Fibroblast of lung (primary cell): ENCODE measurements around the gene UGT1A10. TPM values are rescaled to one million over a fixed set of nuclear protein-coding genes. Genes with fewer than 3 reads are reported as not detected.
A peak's percentile ranks its signal among the peaks of the same experiment; 100 is the strongest.
"Not testable (repeated sequence)": the region's sequence is repeated elsewhere in the genome, so short reads cannot be mapped to it uniquely, and the experiment has no call there.

Source experiments
- DNase-seq, 2 donors: peaks; one replicate each; pipeline versions ENCODE4 v3.0.0 to v3.0.0-alpha.2; 2010; ENCODE audit warnings: low read depth in 2 of 2
- H2AFZ ChIP-seq: 2 replicates; pipeline ENCODE4 v1.5.1; 2012; ENCODE audit warnings: low read length, control low read depth, inconsistent platforms
- H3K27ac ChIP-seq: 2 replicates; pipeline ENCODE4 v1.5.1; 2011; ENCODE audit warnings: low read length, control low read depth; ENCODE audit not compliant: insufficient read depth
- H3K27me3 ChIP-seq: 2 replicates; pipeline ENCODE4 v1.5.1; 2011; ENCODE audit warnings: mild to moderate bottlenecking, low read length; ENCODE audit not compliant: control insufficient read depth, insufficient read depth
- H3K36me3 ChIP-seq: 2 replicates; pipeline ENCODE4 v1.5.1; 2011; ENCODE audit warnings: low read length; ENCODE audit not compliant: control insufficient read depth, insufficient read depth
- H3K4me1 ChIP-seq: 2 replicates; pipeline ENCODE4 v1.5.1; 2011; ENCODE audit warnings: low read length; ENCODE audit not compliant: control insufficient read depth, insufficient read depth; ENCODE audit errors: extremely low read depth
- H3K4me2 ChIP-seq: 2 replicates; pipeline ENCODE4 v1.5.1; 2011; ENCODE audit warnings: low read length, control low read depth; ENCODE audit not compliant: insufficient read depth; ENCODE audit errors: extremely low read depth
- H3K4me3 ChIP-seq, 4 experiments: fragments of 200-600 bp in 1 of 4; sonication (generic) in 1 of 4; replicated peaks in 1 of 4; 2 replicates each; pipeline ENCODE4 v1.5.1; 2011 to 2016; ENCODE audit warnings: low read length in 4 of 4, low read depth in 3 of 4, mild to moderate bottlenecking in 3 of 4, control low read depth in 2 of 4, inconsistent platforms in 1 of 4, mixed read lengths in 1 of 4; ENCODE audit not compliant: insufficient read depth in 1 of 4; ENCODE audit errors: control extremely low read depth in 1 of 4
- H3K79me2 ChIP-seq: 2 replicates; pipeline ENCODE4 v1.5.1; 2012; ENCODE audit warnings: mild to moderate bottlenecking, low read length, inconsistent platforms; ENCODE audit not compliant: control insufficient read depth, insufficient read depth
- H3K9ac ChIP-seq: 2 replicates; pipeline ENCODE4 v1.5.1; 2011; ENCODE audit warnings: mild to moderate bottlenecking, low read length, control low read depth; ENCODE audit not compliant: insufficient read depth
- H3K9me3 ChIP-seq: 2 replicates; pipeline ENCODE4 v1.5.1; 2012; ENCODE audit warnings: low read depth, low read length; ENCODE audit not compliant: control insufficient read depth, insufficient read depth
- H4K20me1 ChIP-seq: 2 replicates; pipeline ENCODE4 v1.5.1; 2011; ENCODE audit warnings: low read length; ENCODE audit not compliant: control insufficient read depth, insufficient read depth; ENCODE audit errors: extremely low read depth
- EZH2 ChIP-seq: IDR thresholded peaks from 2 replicates; pipeline ENCODE4 v1.5.1; 2012; ENCODE audit warnings: low read length, control low read depth, mild to moderate bottlenecking; ENCODE audit errors: missing control alignments
- polyA minus RNA-seq: library from RNA; depleted of rRNA, polyadenylated mRNA; stranded (reverse); fragments of >200 nt; gene quantifications from 2 replicates; pipeline ENCODE4 v1.2.3, GENCODE V29; 2011; ENCODE audit warnings: low replicate concordance
- polyA plus RNA-seq, 2 donors: library from polyadenylated mRNA; depleted of rRNA in 1 of 2; stranded (reverse) in 1 of 2; unstranded in 1 of 2; fragments of >200 nt; gene quantifications; 2 replicates each; pipeline ENCODE4 v1.2.1, GENCODE V29; 2011 to 2012; ENCODE audit warnings: missing spikeins in 1 of 2
- total RNA-seq: library from RNA; depleted of rRNA; stranded (reverse); fragments of >200 nt; gene quantifications from 2 replicates; pipeline ENCODE4 v1.2.1, GENCODE V29; 2014
- TF ChIP-seq, protein P1 (sequence below), 2 donors: IDR thresholded peaks in 1 of 2; conservative IDR thresholded peaks in 1 of 2; 1 replicate in 1 of 2; 2 replicates in 1 of 2; pipeline ENCODE4 v1.5.1; 2011 to 2012; ENCODE audit warnings: low read length in 2 of 2, control low read depth in 1 of 2, inconsistent platforms in 1 of 2, low read depth in 1 of 2, mild to moderate bottlenecking in 1 of 2

The UGT1A10 gene
- total RNA-seq = not detected in 2 replicates
- not detected in 2 replicates for polyA plus RNA-seq
- polyA plus RNA-seq (2012) = not detected in 2 replicates
- not detected in 2 replicates for polyA minus RNA-seq

DNA sequence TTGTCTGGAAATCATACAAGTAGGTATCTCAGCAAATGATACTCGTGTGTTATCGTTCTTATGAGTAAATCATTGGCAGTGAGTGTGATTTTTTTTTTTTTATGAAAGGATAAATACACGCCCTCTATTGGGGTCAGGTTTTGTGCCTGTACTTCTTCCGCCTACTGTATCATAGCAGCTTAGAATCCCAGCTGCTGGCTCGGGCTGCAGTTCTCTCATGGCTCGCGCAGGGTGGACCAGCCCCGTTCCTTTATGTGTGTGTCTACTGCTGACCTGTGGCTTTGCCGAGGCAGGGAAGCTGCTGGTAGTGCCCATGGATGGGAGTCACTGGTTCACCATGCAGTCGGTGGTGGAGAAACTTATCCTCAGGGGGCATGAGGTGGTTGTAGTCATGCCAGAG lies at the start of gene UGT1A10:
Gene UGT1A10, plus strand, starts transcription at position 143 of the 400 bp plus-strand sequence. Its CDS starts 75 bp downstream, at position 218.
- not testable (repeated sequence) for H3K36me3 ChIP-seq, H4K20me1 ChIP-seq

DNA sequence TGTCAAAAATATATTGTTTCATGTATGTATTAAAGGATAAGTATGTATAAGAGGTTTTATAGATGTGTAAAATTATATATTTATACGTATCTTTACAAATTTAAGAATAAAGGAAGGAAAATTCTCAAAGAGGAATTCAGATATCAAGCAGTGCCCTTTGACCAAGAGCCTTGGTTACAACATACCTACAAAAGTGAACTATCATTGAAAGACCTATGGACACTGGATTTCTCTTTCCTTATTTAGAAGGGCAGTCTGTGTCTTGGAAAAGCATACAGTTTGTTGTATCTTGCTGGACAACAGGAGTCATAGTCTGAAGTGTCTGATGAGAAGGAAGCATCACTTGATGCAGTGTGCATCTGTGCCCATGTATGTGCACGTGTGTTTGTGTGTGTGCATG lies 47.8 kb upstream of the UGT1A10 start:
- no peaks in the 10 kb centered on the region for H3K4me1 ChIP-seq
- DNase-seq = no peak
- TF ChIP-seq EZH2 = no peak
- TF ChIP-seq, protein P1, sequence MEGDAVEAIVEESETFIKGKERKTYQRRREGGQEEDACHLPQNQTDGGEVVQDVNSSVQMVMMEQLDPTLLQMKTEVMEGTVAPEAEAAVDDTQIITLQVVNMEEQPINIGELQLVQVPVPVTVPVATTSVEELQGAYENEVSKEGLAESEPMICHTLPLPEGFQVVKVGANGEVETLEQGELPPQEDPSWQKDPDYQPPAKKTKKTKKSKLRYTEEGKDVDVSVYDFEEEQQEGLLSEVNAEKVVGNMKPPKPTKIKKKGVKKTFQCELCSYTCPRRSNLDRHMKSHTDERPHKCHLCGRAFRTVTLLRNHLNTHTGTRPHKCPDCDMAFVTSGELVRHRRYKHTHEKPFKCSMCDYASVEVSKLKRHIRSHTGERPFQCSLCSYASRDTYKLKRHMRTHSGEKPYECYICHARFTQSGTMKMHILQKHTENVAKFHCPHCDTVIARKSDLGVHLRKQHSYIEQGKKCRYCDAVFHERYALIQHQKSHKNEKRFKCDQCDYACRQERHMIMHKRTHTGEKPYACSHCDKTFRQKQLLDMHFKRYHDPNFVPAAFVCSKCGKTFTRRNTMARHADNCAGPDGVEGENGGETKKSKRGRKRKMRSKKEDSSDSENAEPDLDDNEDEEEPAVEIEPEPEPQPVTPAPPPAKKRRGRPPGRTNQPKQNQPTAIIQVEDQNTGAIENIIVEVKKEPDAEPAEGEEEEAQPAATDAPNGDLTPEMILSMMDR (conservative IDR thresholded peaks at IDR 0.05 in 1 of 2, IDR thresholded peaks at IDR 0.05 in 1 of 2; ENCODE audit: low read depth in 1 of 2, low read length in 2 of 2) = no peak
- no peak overlapping the region for H3K4me3 ChIP-seq
- H3K27me3 ChIP-seq = no peaks in the 10 kb centered on the region
- no peak overlapping the region for H3K9ac ChIP-seq
- no peak overlapping the region for H2AFZ ChIP-seq
- H3K79me2 ChIP-seq = no peaks in the 10 kb centered on the region
- no peaks in the 10 kb centered on the region for H4K20me1 ChIP-seq
- H3K4me2 ChIP-seq = no peak overlapping the region
- H3K27ac ChIP-seq = no peak overlapping the region
- no peaks in the 10 kb centered on the region for H3K9me3 ChIP-seq
- no peaks in the 10 kb centered on the region for H3K36me3 ChIP-seq

More for the DNA sequence above, at the start of gene UGT1A10:
- H3K9ac ChIP-seq, H3K9me3 ChIP-seq, H3K27me3 ChIP-seq, H3K4me1 ChIP-seq, H3K79me2 ChIP-seq, H2AFZ ChIP-seq, H3K27ac ChIP-seq, H3K4me3 ChIP-seq, H3K4me2 ChIP-seq, DNase-seq: not testable (repeated sequence)

DNA sequence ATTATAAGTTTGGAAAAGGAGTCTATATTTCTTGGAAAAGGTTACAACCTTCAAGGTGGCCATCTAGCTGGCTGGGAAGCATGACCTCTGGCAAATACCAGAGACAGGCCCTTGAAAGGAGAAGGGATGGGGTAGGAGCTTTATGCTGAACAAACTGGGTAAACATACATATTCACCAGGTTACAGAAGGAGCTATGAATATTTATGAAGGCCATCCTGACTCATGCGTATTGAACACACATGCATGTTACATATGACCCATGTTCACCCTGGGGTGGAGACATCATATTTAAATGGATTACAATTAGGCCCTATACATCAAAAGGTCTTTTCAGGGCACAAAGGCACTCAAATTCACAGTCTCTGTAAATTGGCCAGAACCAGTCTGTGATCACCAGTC lies 43.5 kb upstream of the UGT1A10 start:
- H3K4me1 ChIP-seq, H3K4me3 ChIP-seq: not testable (repeated sequence)

DNA sequence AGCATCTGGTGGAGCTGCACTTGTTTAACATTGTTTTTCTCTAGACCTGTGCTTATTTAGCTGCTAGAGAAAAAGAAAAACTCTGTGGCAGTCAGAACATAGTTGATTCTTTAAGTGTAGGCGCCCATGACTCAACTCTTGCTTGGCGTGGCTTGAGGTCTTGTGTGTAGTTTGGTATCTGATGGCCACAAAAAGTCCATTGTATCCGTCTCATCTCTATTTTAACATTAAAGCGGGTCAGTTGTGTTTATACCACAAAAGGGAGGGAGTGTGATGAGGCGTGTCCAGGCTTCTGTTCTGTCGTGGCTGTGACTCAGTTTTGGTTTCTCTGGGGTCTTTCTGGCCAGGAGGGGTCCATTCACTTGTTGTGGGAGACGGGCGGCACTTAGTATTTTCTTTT lies 43.0 kb upstream of the UGT1A10 start:
- no peaks in the 10 kb centered on the region for H3K9me3 ChIP-seq
- TF ChIP-seq, protein P1 (conservative IDR thresholded peaks at IDR 0.05 in 1 of 2, IDR thresholded peaks at IDR 0.05 in 1 of 2; ENCODE audit: low read depth in 1 of 2, low read length in 2 of 2) = no peak
- no peak for TF ChIP-seq EZH2
- no peak overlapping the region for H3K4me3 ChIP-seq

More for the DNA sequence above, 43.5 kb upstream of the UGT1A10 start:
- not testable (repeated sequence) for H3K27me3 ChIP-seq, H3K36me3 ChIP-seq, DNase-seq, H3K4me2 ChIP-seq, H3K27ac ChIP-seq, H3K9ac ChIP-seq, H2AFZ ChIP-seq, H3K79me2 ChIP-seq, H3K9me3 ChIP-seq, H4K20me1 ChIP-seq

More for the DNA sequence above, 43.0 kb upstream of the UGT1A10 start:
- no peaks in the 10 kb centered on the region for H4K20me1 ChIP-seq
- no peak overlapping the region for H2AFZ ChIP-seq
- H3K4me1 ChIP-seq = no peaks in the 10 kb centered on the region
- no peaks in the 10 kb centered on the region for H3K27me3 ChIP-seq
- H3K79me2 ChIP-seq = no peaks in the 10 kb centered on the region
- peak in 1 of 2 donors; percentile 20 for DNase-seq
- no peak overlapping the region for H3K4me2 ChIP-seq
- H3K27ac ChIP-seq = no peak overlapping the region
- H3K36me3 ChIP-seq = no peaks in the 10 kb centered on the region
- no peak overlapping the region for H3K9ac ChIP-seq
